CD4-positive, alpha-beta memory T cell (primary cell): ENCODE data around the gene B3GALT6. TPM values are rescaled to one million over a fixed set of nuclear protein-coding genes. Genes with fewer than 3 reads are reported as not detected.
"Not testable (repeated sequence)": the region's sequence is repeated elsewhere in the genome, so short reads cannot be mapped to it uniquely, and the experiment has no call there.

Source experiments
- CTCF ChIA-PET: fragments of 350-600 bp; sonication (Branson Sonifier 250); formaldehyde crosslinking; loops from one replicate; lab custom pipeline; 2021; ENCODE audit warnings: inconsistent platforms; ENCODE audit not compliant: partially characterized antibody; lab: Charles Lee
- POLR2A ChIA-PET: fragments of 350-600 bp; sonication (Branson Sonifier 250); formaldehyde crosslinking; loops from one replicate; lab custom pipeline; 2021; ENCODE audit not compliant: partially characterized antibody; lab: Charles Lee
- DNase-seq, 5 donors: peaks; one replicate each; pipeline versions ENCODE4 v3.0.0 to v3.0.0-alpha.2; 2020 to 2022; ENCODE audit warnings: mixed read lengths in 1 of 5
- H3K27ac ChIP-seq: one replicate; pipeline ENCODE4 v1.7.0; 2013; ENCODE audit warnings: low read depth, low read length
- H3K27me3 ChIP-seq: 2 replicates; pipeline ENCODE4 v1.7.0; 2013; ENCODE audit warnings: mild to moderate bottlenecking, low read length, moderate library complexity; ENCODE audit not compliant: insufficient read depth
- H3K36me3 ChIP-seq: 2 replicates; pipeline ENCODE4 v1.7.0; 2013; ENCODE audit warnings: mild to moderate bottlenecking, low read length, moderate library complexity; ENCODE audit not compliant: insufficient read depth
- H3K4me1 ChIP-seq: 2 replicates; pipeline ENCODE4 v1.7.0; 2013; ENCODE audit warnings: mild to moderate bottlenecking, low read length, moderate library complexity; ENCODE audit not compliant: insufficient read depth
- H3K4me3 ChIP-seq, 2 donors: one replicate each; pipeline ENCODE4 v1.7.0; 2013; ENCODE audit warnings: low read length in 2 of 2, mild to moderate bottlenecking in 1 of 2
- H3K9me3 ChIP-seq, 2 donors: one replicate each; pipeline ENCODE4 v1.7.0; 2013; ENCODE audit warnings: low read length in 2 of 2, control low read depth in 1 of 2; ENCODE audit not compliant: control insufficient read depth in 1 of 2
- H3K27ac Mint-ChIP-seq, 7 donors: one replicate each; pipeline ENCODE4 v1.8.0; 2020 to 2021; ENCODE audit warnings: mixed read lengths in 7 of 7, mild to moderate bottlenecking in 6 of 7, inconsistent platforms in 3 of 7, moderate library complexity in 3 of 7
- H3K27me3 Mint-ChIP-seq, 2 donors: one replicate each; pipeline ENCODE4 v1.8.0; 2020 to 2021; ENCODE audit warnings: mixed read lengths in 2 of 2
- H3K36me3 Mint-ChIP-seq, 2 donors: one replicate each; pipeline ENCODE4 v1.8.0; 2020 to 2021; ENCODE audit warnings: mixed read lengths in 2 of 2, inconsistent platforms in 1 of 2, mild to moderate bottlenecking in 1 of 2
- H3K4me1 Mint-ChIP-seq, 4 donors: one replicate each; pipeline ENCODE4 v1.8.0; 2020 to 2021; ENCODE audit warnings: mixed read lengths in 4 of 4, mild to moderate bottlenecking in 1 of 4
- H3K4me3 Mint-ChIP-seq, 8 donors: one replicate each; pipeline ENCODE4 v1.8.0; 2020 to 2021; ENCODE audit warnings: mixed read lengths in 8 of 8, mild to moderate bottlenecking in 7 of 8, moderate library complexity in 6 of 8, inconsistent platforms in 3 of 8
- H3K9me3 Mint-ChIP-seq, 8 donors: one replicate each; pipeline ENCODE4 v1.8.0; 2020 to 2021; ENCODE audit warnings: mixed read lengths in 8 of 8, mild to moderate bottlenecking in 5 of 8, inconsistent platforms in 3 of 8, moderate library complexity in 1 of 8
- intact Hi-C: fragments of 100-400 bp; cut with micrococcal nuclease; formaldehyde crosslinking; loops from one replicate; pipeline ENCODE4 v1.15.1; 2023
- polyA plus RNA-seq, 2 donors: library from polyadenylated mRNA; unstranded; fragments of 300-500 nt; fragmentation: Illumina TruSeq; gene quantifications; one replicate each; pipeline ENCODE4 v1.2.3, GENCODE V29; 2021
- total RNA-seq, 2 experiments: library from RNA; stranded (reverse); gene quantifications; one replicate each; pipeline ENCODE4 v1.2.3, GENCODE V29; 2021

B3GALT6 gene
- total and polyA plus RNA-seq, 4 experiments from 2014 or later, result 5.4 to 23.7 (median 18.7) TPM

DNA sequence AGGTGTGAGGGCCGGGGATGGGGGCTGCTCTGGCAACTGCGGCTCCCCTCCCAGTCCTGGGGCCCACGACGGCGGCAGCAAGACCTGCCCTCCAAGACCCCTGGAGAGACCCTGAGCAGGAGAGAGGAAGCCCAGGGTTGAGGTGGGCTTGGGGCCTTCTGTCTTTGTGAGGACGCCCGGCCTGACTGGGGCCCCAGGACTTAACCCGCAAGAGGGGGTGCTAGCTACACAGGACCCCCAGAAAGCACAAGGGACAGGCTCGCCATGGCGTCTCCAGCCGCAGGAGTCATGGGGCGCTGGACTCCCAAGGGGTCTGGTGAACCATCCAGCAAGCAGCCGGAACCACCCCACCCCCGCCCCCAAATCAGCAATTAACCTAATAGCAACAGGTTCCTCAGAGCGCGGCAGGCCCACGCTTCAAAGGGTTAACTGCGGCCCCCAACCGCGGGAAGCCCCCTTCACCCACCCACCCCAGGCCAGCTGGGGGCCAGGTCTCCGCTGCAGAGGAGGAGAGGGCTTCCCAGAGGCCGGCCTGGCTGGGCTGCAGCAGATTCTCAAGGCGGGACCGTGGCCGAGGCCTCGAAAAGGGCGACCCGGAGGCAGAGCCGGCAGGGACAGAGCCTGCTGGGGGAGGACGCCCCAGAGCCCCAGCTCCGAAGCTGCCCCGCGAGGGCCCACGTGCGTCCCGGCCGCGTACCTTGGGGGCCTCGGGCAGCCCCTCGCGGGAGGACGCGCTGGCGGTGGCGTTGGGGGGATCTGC is 14.0 kb downstream of the B3GALT6 start:
- Mint-ChIP-seq H3K27ac (no peak overlapping the region), H3K27me3 (no peaks in the 10 kb centered on the region), H3K4me1 (peaks cover 2 to 15% (median 7%) of the 10 kb centered on the region in 4 donors), H3K4me3 (no peak overlapping the region), H3K36me3 (peaks cover 0 to 1% of the 10 kb centered on the region in 2 donors), H3K9me3 (no peaks in the 10 kb centered on the region)
- H3K27me3 ChIP-seq, result peaks cover 4% of the 10 kb centered on the region
- POLR2A ChIA-PET, result no interaction called here
- intact Hi-C loops, result no loop called here
- no peak overlapping the region for H3K27ac ChIP-seq
- CTCF ChIA-PET, result no interaction called here
- no peaks in the 10 kb centered on the region for H3K9me3 ChIP-seq
- peak in 1 of 5 donors; percentile 16 for DNase-seq
- H3K36me3 ChIP-seq, result no peaks in the 10 kb centered on the region
- no peak overlapping the region for H3K4me3 ChIP-seq
- peaks cover 9% of the 10 kb centered on the region for H3K4me1 ChIP-seq

DNA sequence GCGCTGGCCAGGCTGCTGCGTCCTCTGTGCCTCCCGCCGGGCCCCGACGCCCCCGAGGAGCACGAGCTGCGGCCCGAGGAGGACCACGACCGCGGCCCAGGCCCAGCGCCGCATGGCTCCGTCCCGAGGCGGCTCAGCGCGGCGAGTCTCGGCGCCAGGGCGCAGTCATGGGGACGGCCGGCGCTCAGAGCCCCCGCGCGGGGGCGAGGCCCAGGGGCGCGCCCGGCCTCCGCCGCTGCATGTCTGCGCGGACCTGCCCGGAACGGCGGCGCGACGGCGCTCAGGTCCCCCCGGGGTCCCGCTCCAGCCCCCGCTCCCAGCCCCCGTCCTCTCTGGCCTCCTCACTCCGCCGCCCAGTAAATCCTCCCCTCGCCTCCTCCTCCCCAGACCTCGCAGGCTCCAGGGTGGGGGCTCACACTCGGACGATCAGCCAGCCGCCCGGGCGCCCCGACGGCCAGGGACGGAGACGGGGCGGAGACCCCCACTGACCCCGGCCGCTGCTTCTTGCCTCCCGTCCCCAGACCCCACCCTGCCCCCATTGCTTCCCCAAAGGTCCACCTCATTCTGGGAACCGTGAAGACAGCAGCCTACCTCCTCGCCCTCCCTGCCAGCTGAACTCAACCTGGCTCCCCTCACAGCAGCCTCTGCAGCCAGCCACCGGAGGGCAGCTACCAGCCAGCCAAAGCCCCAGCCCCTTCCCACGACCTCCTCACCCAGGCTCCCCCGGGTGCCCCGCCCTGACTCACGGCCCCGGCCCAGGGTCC is 14.7 kb downstream of the B3GALT6 start, which contains the start of gene C1QTNF12:
Gene C1QTNF12 (minus strand): TSS at position 146 of the 764 bp plus-strand sequence. CDS start 32 bp downstream, at position 114.
- Mint-ChIP-seq H3K4me3 (no peak within 1 kb of the TSS), H3K27me3 (no peaks in the 10 kb centered on the region), H3K27ac (no peak within 1 kb of the TSS), H3K9me3 (no peaks in the 10 kb centered on the region), H3K4me1 (peaks cover 4 to 17% (median 9%) of the 10 kb centered on the region in 4 donors), H3K36me3 (peaks cover 0 to 2% of the 10 kb centered on the region in 2 donors)
- POLR2A ChIA-PET, result no interaction called here
- no peaks in the 10 kb centered on the region for H3K9me3 ChIP-seq
- H3K36me3 ChIP-seq, result no peaks in the 10 kb centered on the region
- intact Hi-C loops, result no loop called here
- peaks cover 4% of the 10 kb centered on the region for H3K27me3 ChIP-seq
- no peak within 1 kb of the TSS for H3K4me3 ChIP-seq
- H3K4me1 ChIP-seq, result peaks cover 15% of the 10 kb centered on the region
- H3K27ac ChIP-seq, result no peak within 1 kb of the TSS
- CTCF ChIA-PET, result no interaction called here
- peak in 1 of 5 donors; percentile 21 for DNase-seq

DNA sequence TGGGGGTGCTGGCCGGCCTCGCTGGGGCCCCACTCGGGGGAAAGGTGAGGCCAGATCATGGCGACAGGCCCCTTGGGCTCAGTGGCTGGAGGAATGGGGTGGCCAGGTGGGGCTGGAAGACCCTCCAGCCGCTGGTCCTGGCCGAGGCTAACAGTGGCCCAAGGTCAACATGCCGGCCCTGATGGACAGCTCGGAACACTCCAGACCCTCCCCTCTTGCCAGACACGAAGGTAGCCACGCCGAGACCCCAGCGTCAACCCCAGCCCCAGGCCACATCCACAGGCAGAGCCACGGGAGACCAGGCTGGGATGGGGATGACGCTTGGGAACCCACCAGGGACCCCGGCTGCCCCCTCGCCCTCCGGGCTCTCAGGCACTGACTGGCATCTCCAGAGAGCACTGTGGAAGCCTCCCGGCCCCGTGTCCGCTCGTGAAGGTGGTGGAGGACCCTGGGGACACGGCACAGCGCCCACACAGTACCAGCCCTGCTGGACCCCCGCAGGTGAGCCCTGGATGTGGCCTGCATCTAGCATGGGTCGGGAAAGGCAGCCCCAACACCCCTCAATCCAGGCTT is 15.4 kb downstream of the B3GALT6 start:
- peak in 1 of 5 donors; percentile 13 for DNase-seq
- H3K4me3 Mint-ChIP-seq, result no peak overlapping the region
- H3K27ac Mint-ChIP-seq, result no peak overlapping the region
- peaks cover 0 to 2% of the 10 kb centered on the region in 2 donors for H3K36me3 Mint-ChIP-seq
- intact Hi-C loops, result no loop called here
- H3K4me1 Mint-ChIP-seq, result peaks cover 4 to 17% (median 10%) of the 10 kb centered on the region in 4 donors
- no peak overlapping the region for H3K4me3 ChIP-seq
- no peaks in the 10 kb centered on the region for H3K9me3 Mint-ChIP-seq
- H3K27me3 Mint-ChIP-seq, result no peaks in the 10 kb centered on the region
- H3K36me3 ChIP-seq, result no peaks in the 10 kb centered on the region
- CTCF ChIA-PET, result no interaction called here
- no peak overlapping the region for H3K27ac ChIP-seq
- H3K4me1 ChIP-seq, result peaks cover 15% of the 10 kb centered on the region
- no peaks in the 10 kb centered on the region for H3K9me3 ChIP-seq
- H3K27me3 ChIP-seq, result peaks cover 4% of the 10 kb centered on the region
- POLR2A ChIA-PET, result no interaction called here

DNA sequence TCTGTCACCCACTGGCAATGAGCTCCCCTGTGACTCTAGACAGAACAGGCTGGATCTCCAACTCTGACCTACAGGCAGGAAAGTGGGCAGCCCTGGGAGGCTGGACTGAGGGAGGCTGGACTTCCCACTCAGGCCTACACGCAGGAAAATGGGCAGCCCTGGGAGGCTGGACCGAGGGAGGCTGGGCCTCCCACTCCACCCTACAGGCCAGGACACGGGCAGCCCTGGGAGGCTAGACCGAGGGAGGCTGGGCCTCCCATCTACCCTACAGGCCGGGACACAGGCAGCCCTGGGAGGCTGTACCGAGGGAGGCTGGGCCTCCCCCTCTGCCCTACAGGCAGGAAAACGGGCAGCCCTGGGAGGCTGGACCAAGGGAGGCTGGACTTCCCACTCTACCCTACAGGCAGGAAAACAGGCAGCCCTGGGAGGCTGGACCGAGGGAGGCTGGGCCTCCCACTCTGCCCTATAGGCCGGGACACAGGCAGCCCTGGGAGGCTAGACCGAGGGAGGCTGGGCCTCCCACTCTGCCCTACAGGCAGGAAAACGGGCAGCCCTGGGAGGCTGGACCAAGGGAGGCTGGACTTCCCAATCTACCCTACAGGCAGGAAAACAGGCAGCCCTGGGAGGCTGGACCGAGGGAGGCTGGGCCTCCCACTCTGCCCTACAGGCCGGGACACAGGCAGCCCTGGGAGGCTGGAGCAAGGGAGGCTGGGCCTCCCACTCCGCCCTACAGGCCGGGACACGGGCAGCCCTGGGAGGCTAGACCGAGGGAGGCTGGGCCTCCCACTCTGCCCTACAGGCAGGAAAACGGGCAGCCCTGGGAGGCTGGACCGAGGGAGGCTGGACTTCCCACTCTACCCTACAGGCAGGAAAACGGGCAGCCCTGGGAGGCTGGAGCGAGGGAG is 16.2 kb downstream of the B3GALT6 start:
- H3K4me1 Mint-ChIP-seq, result peaks cover 4 to 24% (median 14%) of the 10 kb centered on the region in 4 donors
- H3K27me3 Mint-ChIP-seq, H3K4me3 Mint-ChIP-seq, H3K27ac Mint-ChIP-seq, POLR2A ChIA-PET, H3K4me3 ChIP-seq, H3K27ac ChIP-seq, CTCF ChIA-PET, H3K36me3 Mint-ChIP-seq, H3K9me3 Mint-ChIP-seq, H3K9me3 ChIP-seq, H3K36me3 ChIP-seq, intact Hi-C loops, H3K27me3 ChIP-seq: not testable (repeated sequence)
- H3K4me1 ChIP-seq, result peaks cover 15% of the 10 kb centered on the region
- peak in 1 of 5 donors; percentile 19 for DNase-seq

DNA sequence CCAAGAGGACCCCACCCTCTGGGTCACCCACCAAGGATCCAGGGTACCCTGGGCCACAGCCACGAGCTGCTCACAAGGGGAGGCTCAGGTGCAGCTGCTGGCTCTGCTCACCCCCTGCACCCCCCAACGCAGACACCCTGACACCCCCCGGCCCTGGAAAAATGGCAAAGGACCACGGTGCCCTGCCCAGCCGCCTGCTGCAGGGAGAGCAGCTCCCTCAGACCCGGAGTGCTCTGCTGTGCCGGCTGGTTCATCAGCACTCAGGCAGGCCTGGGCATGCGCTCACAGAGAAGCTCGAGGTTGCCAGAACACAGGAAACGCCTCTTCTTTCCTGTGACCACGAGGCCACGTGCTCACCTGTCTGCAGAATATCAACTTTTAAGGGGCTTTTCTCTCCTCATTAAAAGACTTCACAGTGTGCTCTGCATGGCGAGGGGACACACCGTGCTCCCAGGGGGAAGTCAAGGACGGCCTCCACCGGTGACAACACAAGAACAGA is 18.8 kb downstream of the B3GALT6 start:
- ChIA-PET CTCF (interaction anchor here (3.2 kb wide), 1 partner anchor 129 kb away, joined by 35 read pairs; no protein-coding TSS in a partner anchor), POLR2A (interaction anchor here (0.6 to 1.1 kb wide), 5 partner anchors 20 to 129 kb away, joined by 3 to 5 read pairs (median 3); no protein-coding TSS in a partner anchor)
- peak overlapping the region; percentile 59 for H3K27ac ChIP-seq
- Mint-ChIP-seq H3K27me3 (no peaks in the 10 kb centered on the region), H3K36me3 (peaks cover 1 to 22% of the 10 kb centered on the region in 2 donors), H3K4me1 (peaks cover 4 to 24% (median 14%) of the 10 kb centered on the region in 4 donors), H3K4me3 (peak overlapping the region; percentile 36 to 88 (median 75)), H3K9me3 (no peaks in the 10 kb centered on the region), H3K27ac (peak overlapping the region; percentile 76 to 96 (median 94))
- no peaks in the 10 kb centered on the region for H3K9me3 ChIP-seq
- peak overlapping the region in 1 of 2 donors; percentile 10 for H3K4me3 ChIP-seq
- H3K27me3 ChIP-seq, result peaks cover 4% of the 10 kb centered on the region
- peak; percentile 61 to 85 (median 73) for DNase-seq
- H3K36me3 ChIP-seq, result peaks cover 16% of the 10 kb centered on the region
- H3K4me1 ChIP-seq, result peaks cover 15% of the 10 kb centered on the region
- intact Hi-C loops, result no loop called here

DNA sequence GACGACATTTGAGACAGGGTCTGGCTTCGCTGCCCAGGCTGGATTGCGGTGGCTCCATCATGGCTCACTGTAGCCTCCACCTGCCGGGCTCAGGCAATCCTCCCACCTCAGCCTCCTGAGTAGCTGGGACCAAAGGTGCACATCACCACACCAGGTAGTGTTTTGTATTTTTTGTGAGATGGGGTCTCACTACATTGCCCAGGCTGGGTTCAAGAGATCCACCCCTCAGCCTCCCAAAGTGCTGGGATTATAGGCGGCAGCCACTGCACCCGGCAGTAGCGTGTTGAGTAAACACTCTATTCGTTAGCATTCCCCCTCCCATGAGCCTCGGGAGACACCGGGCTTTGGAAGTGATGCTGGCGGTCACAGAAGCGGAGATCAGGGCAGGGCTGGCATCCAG is 21.3 kb downstream of the B3GALT6 start:
- POLR2A ChIA-PET, result no interaction called here
- H3K36me3 Mint-ChIP-seq, result peaks cover 9 to 34% of the 10 kb centered on the region in 2 donors

More for the DNA sequence above, 21.3 kb downstream of the B3GALT6 start:
- intact Hi-C loops, result no loop called here
- Histone ChIP-seq H3K4me3 (no peak overlapping the region), H3K36me3 (peaks cover 20% of the 10 kb centered on the region), H3K27me3 (no peaks in the 10 kb centered on the region), H3K27ac (no peak overlapping the region), H3K9me3 (no peaks in the 10 kb centered on the region), H3K4me1 (peaks cover 15% of the 10 kb centered on the region)
- H3K27ac Mint-ChIP-seq, result peak overlapping the region in 3 of 7 donors; percentile 49 to 83 (median 80)
- DNase-seq, result no peak
- H3K4me3 Mint-ChIP-seq, result no peak overlapping the region
- peaks cover 4 to 26% (median 16%) of the 10 kb centered on the region in 4 donors for H3K4me1 Mint-ChIP-seq
- no peaks in the 10 kb centered on the region for H3K27me3 Mint-ChIP-seq
- no peaks in the 10 kb centered on the region for H3K9me3 Mint-ChIP-seq
- CTCF ChIA-PET, result no interaction called here
